SK-N-SH (cell line): ENCODE measurements around the gene DNAJB4. TPM values are rescaled to one million over a fixed set of nuclear protein-coding genes. Genes with fewer than 3 reads are reported as not detected.

Experiments used
- CTCF ChIA-PET: fragments of 300-600, 350-600 bp; formaldehyde crosslinking; extraction: SDS; loops from one replicate; lab custom pipeline; 2021; lab: Yijun Ruan, JAX
- POLR2A ChIA-PET: fragments of 350-600 bp; sonication (Branson Sonifier 250); formaldehyde crosslinking; extraction: SDS; loops from one replicate; lab custom pipeline; 2020; ENCODE audit warnings: antibody characterized with exemption, inconsistent platforms; lab: Yijun Ruan, JAX
- DNase-seq: peaks from one replicate; pipeline ENCODE4 v3.0.0; 2012
- H2AFZ ChIP-seq: fragments of 200-600 bp; sonication (generic); 2 replicates; pipeline ENCODE4 v1.8.1; 2016; ENCODE audit warnings: antibody characterized with exemption, mild to moderate bottlenecking, low read depth
- H3F3A ChIP-seq: fragments of 200-600 bp; sonication (generic); replicated peaks from 2 replicates; pipeline ENCODE3; 2016; ENCODE audit warnings: antibody characterized with exemption, mild to moderate bottlenecking; ENCODE audit not compliant: insufficient read depth
- H3K27ac ChIP-seq, 2 experiments: fragments of 200-500 bp in 1 of 2; fragments of 200-600 bp in 1 of 2; sonication (Bioruptor generic) in 1 of 2; sonication (generic), shearing (Covaris generic) in 1 of 2; 2 replicates each; pipeline versions ENCODE4 v1.5.1 to v1.6.1; 2014 to 2016; ENCODE audit warnings: low read depth in 2 of 2, inconsistent platforms in 1 of 2, low read length in 1 of 2, mild to moderate bottlenecking in 1 of 2, mixed read lengths in 1 of 2
- H3K27me3 ChIP-seq: fragments of 200-600 bp; sonication (generic), shearing (Covaris generic); 2 replicates; pipeline ENCODE4 v1.6.1; 2016; ENCODE audit warnings: mixed run types; ENCODE audit not compliant: insufficient read depth
- H3K36me3 ChIP-seq, 2 experiments: fragments of 200-500 bp in 1 of 2; fragments of 200-600 bp in 1 of 2; sonication (Bioruptor generic) in 1 of 2; sonication (generic) in 1 of 2; replicated peaks in 1 of 2; 2 replicates each; pipeline versions ENCODE3 to v1.5.1; 2014 to 2016; ENCODE audit warnings: low read length in 1 of 2, mild to moderate bottlenecking in 1 of 2; ENCODE audit not compliant: insufficient read depth in 2 of 2, control insufficient read depth in 1 of 2
- H3K4me1 ChIP-seq, 2 experiments: fragments of 200-500 bp in 1 of 2; fragments of 200-600 bp in 1 of 2; sonication (Bioruptor generic) in 1 of 2; sonication (generic), shearing (Covaris generic) in 1 of 2; 2 replicates each; pipeline versions ENCODE4 v1.5.1 to v1.6.1; 2014 to 2016; ENCODE audit warnings: low read depth in 1 of 2, low read length in 1 of 2, mixed run types in 1 of 2; ENCODE audit not compliant: insufficient read depth in 2 of 2, control insufficient read depth in 1 of 2
- H3K4me2 ChIP-seq: fragments of 200-600 bp; sonication (generic), shearing (Covaris generic); 2 replicates; pipeline ENCODE4 v1.6.1; 2017; ENCODE audit warnings: mixed run types
- H3K4me3 ChIP-seq, 2 experiments: fragments of 200-500 bp in 1 of 2; fragments of 200-600 bp in 1 of 2; sonication (Bioruptor generic) in 1 of 2; sonication (generic), shearing (Covaris generic) in 1 of 2; 2 replicates each; pipeline versions ENCODE4 v1.5.1 to v1.8.1; 2014 to 2016; ENCODE audit warnings: low read depth in 2 of 2, inconsistent platforms in 1 of 2, low read length in 1 of 2, mild to moderate bottlenecking in 1 of 2, mixed read lengths in 1 of 2, moderate library complexity in 1 of 2
- H3K79me2 ChIP-seq: fragments of 200-600 bp; sonication (generic); 2 replicates; pipeline ENCODE4 v1.8.1; 2017; ENCODE audit warnings: mild to moderate bottlenecking; ENCODE audit not compliant: insufficient read depth
- H3K9ac ChIP-seq: fragments of 200-600 bp; sonication (generic); 2 replicates; pipeline ENCODE4 v1.6.1; 2017; ENCODE audit warnings: mixed run types
- H3K9me2 ChIP-seq: fragments of 200-600 bp; sonication (generic); 2 replicates; pipeline ENCODE4 v1.6.1; 2017; ENCODE audit warnings: mixed run types
- H3K9me3 ChIP-seq: fragments of 200-600 bp; sonication (generic); 2 replicates; pipeline ENCODE4 v1.6.1; 2017; ENCODE audit warnings: mixed run types, mild to moderate bottlenecking, moderate library complexity
- H4K20me1 ChIP-seq: fragments of 200-600 bp; sonication (generic); 2 replicates; pipeline ENCODE4 v1.6.1; 2017; ENCODE audit warnings: mild to moderate bottlenecking, mixed run types; ENCODE audit not compliant: insufficient read depth
- CHD2 ChIP-seq: fragments of 150-350 bp; IDR thresholded peaks from 2 replicates; pipeline ENCODE4 v1.6.1; 2018; ENCODE audit warnings: low read length; ENCODE audit not compliant: partially characterized antibody
- ELF1 ChIP-seq: IDR thresholded peaks from 2 replicates; pipeline ENCODE4 v1.4.0; 2012
- FOXM1 ChIP-seq: IDR thresholded peaks from 2 replicates; pipeline ENCODE4 v1.4.0; 2012; ENCODE audit warnings: low read depth, mild to moderate bottlenecking
- GATA2 ChIP-seq: sonication (generic); formaldehyde crosslinking; IDR thresholded peaks from 2 replicates; pipeline ENCODE4 v1.5.0; 2020; ENCODE audit warnings: mild to moderate bottlenecking, missing genetic modification reagents
- JUND ChIP-seq: IDR thresholded peaks from 2 replicates; pipeline ENCODE4 v1.4.0; 2012
- MEF2A ChIP-seq: IDR thresholded peaks from 2 replicates; pipeline ENCODE4 v1.4.0; 2012; ENCODE audit warnings: low read depth, borderline replicate concordance
- MXI1 ChIP-seq: IDR thresholded peaks from 2 replicates; pipeline ENCODE4 v1.6.1; 2012; ENCODE audit warnings: mild to moderate bottlenecking, low read depth, low read length, improper control_type of control experiment
- NFIC ChIP-seq: IDR thresholded peaks from 2 replicates; pipeline ENCODE4 v1.4.0; 2012; ENCODE audit warnings: borderline replicate concordance
- RAD21 ChIP-seq: IDR thresholded peaks from 2 replicates; pipeline ENCODE4 v1.6.1; 2012; ENCODE audit warnings: mild to moderate bottlenecking, low read length
- RFX5 ChIP-seq: IDR thresholded peaks from 2 replicates; pipeline ENCODE4 v1.6.1; 2012; ENCODE audit warnings: mild to moderate bottlenecking, improper control_type of control experiment, low read length
- RXRA ChIP-seq: IDR thresholded peaks from 2 replicates; pipeline ENCODE4 v1.4.0; 2012; ENCODE audit warnings: low read depth, mild to moderate bottlenecking, borderline replicate concordance
- SMC3 ChIP-seq: IDR thresholded peaks from 2 replicates; pipeline ENCODE4 v1.6.1; 2012; ENCODE audit warnings: low read depth, low read length, improper control_type of control experiment
- TEAD4 ChIP-seq: IDR thresholded peaks from 2 replicates; pipeline ENCODE4 v1.4.0; 2012; ENCODE audit warnings: mild to moderate bottlenecking, borderline replicate concordance; ENCODE audit not compliant: insufficient read depth
- YY1 ChIP-seq: IDR thresholded peaks from 2 replicates; pipeline ENCODE4 v1.4.0; 2012; ENCODE audit warnings: low read depth, mild to moderate bottlenecking
- WGBS: methylation state at CpG from one replicate; pipeline ENCODE4 v1.1.6; 2017; ENCODE audit warnings: low lambda C conversion rate; 5-methylcytosine and 5-hydroxymethylcytosine counted together
- polyA plus RNA-seq, 3 experiments: library from polyadenylated mRNA; depleted of rRNA; stranded (reverse); fragments of >200 nt; gene quantifications; 2 replicates each; pipeline ENCODE4 v1.2.3, GENCODE V29; 2012
- TF ChIP-seq, protein P1 (sequence below): fragments of 150-350 bp; IDR thresholded peaks from 2 replicates; pipeline ENCODE4 v1.6.1; 2016; ENCODE audit warnings: mild to moderate bottlenecking, low read depth, low read length
- TF ChIP-seq, protein P2 (sequence below): fragments of 150-350 bp; IDR thresholded peaks from 2 replicates; pipeline ENCODE4 v1.6.1; 2017; ENCODE audit warnings: antibody characterized with exemption, low read length, low read depth, borderline replicate concordance
- TF ChIP-seq, protein P3 (sequence below): IDR thresholded peaks from 2 replicates; pipeline ENCODE4; 2012

DNAJB4 gene
- polyA plus RNA-seq, 1 of the 3 experiments (the other 2 are of a cell fraction), result 13.5 TPM

DNA sequence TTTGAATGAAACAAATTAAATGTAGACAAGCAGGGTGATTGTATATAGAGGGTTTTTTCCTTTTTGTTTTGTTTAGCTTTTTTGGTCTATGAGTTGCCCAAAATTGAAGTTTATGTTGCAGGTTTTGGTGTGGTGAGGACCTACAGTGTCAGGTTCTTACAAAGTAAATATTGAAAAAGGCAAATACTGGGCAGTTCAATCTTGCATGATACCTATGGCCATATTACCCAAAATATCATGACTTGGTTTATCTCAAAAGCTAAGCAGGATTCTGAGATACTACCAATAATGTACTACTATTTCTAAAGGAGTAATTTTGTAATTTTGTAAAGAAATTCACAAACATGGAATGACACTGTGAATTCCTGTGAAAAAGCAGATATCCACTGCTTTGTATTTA, 1.8 kb downstream of the DNAJB4 start:
- Histone ChIP-seq H3K36me3 (peaks cover 0 to 15% of the 10 kb centered on the region in 2 experiments), H2AFZ (no peak overlapping the region), H3K4me2 (peak overlapping the region; percentile 71), H3K9ac (peak overlapping the region; percentile 96), H4K20me1 (no peaks in the 10 kb centered on the region; the same call in 1 of the 2 replicates), H3K27me3 (no peaks in the 10 kb centered on the region), H3K9me2 (no peaks in the 10 kb centered on the region), H3K79me2 (peaks cover 82% of the 10 kb centered on the region), H3K9me3 (no peaks in the 10 kb centered on the region), H3K4me1 (peaks cover 6 to 8% of the 10 kb centered on the region in 2 experiments; a peak in 2 of 4 replicates), H3F3A (peaks cover 40% of the 10 kb centered on the region), H3K27ac (peak overlapping the region in 1 of 2 experiments; percentile 95; a peak in 3 of 4 replicates), H3K4me3 (peak overlapping the region; percentile 62 to 70; a peak in 3 of 4 replicates)
- DNase-seq, result no peak
- TF ChIP-seq, protein P1, sequence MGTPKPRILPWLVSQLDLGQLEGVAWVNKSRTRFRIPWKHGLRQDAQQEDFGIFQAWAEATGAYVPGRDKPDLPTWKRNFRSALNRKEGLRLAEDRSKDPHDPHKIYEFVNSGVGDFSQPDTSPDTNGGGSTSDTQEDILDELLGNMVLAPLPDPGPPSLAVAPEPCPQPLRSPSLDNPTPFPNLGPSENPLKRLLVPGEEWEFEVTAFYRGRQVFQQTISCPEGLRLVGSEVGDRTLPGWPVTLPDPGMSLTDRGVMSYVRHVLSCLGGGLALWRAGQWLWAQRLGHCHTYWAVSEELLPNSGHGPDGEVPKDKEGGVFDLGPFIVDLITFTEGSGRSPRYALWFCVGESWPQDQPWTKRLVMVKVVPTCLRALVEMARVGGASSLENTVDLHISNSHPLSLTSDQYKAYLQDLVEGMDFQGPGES, result no peak
- TF ChIP-seq, protein P2, sequence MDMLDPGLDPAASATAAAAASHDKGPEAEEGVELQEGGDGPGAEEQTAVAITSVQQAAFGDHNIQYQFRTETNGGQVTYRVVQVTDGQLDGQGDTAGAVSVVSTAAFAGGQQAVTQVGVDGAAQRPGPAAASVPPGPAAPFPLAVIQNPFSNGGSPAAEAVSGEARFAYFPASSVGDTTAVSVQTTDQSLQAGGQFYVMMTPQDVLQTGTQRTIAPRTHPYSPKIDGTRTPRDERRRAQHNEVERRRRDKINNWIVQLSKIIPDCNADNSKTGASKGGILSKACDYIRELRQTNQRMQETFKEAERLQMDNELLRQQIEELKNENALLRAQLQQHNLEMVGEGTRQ, result no peak
- TF ChIP-seq, protein P3, sequence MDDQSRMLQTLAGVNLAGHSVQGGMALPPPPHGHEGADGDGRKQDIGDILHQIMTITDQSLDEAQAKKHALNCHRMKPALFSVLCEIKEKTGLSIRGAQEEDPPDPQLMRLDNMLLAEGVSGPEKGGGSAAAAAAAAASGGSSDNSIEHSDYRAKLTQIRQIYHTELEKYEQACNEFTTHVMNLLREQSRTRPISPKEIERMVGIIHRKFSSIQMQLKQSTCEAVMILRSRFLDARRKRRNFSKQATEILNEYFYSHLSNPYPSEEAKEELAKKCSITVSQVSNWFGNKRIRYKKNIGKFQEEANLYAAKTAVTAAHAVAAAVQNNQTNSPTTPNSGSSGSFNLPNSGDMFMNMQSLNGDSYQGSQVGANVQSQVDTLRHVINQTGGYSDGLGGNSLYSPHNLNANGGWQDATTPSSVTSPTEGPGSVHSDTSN, result no peak
- TF ChIP-seq NFIC (no peak), CHD2 (no peak), RFX5 (no peak), ELF1 (no peak), JUND (no peak), TEAD4 (no peak), RXRA (no peak), YY1 (no peak), MEF2A (no peak)
- ChIA-PET CTCF (interaction anchor here (0.9 kb wide), 1 partner anchor 13 kb away, joined by 4 read pairs; no protein-coding TSS in a partner anchor), POLR2A (no interaction called here)

DNA sequence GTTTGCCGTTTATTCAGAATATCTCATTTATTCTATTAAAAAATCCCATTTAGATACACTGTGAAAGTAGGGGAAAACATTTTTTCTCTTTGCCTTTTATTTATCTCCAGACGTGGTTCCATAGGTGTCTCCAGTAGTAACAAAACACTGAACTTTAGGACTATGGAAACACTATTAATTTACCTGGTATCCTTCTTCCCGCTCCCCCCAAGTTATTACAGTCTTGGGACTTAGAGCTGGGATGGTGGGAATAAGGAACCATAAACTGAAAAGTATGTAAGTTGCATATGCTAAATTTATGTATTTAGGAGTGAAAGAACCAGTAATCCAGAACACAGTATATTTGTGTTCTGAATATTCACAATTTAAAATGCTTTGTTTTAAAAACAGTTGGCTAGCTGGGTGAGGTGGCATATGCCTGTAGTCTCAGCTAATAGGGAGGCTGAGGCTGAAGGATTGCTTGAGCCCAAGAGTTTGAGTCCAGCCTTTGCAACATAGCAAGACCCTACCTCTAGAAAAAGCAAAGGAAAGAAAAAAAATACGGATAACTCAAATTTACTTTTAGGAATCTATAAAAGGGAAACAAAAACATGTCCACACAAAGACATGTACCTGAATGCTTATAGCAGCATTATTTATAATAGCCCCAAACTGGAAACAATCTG, 3.1 kb downstream of the DNAJB4 start:
- H3K4me3 ChIP-seq, result peak overlapping the region in 1 of 2 experiments; percentile 70; a peak in 1 of 4 replicates
- CTCF ChIA-PET, result no interaction called here
- H3K4me1 ChIP-seq, result peaks cover 6 to 8% of the 10 kb centered on the region in 2 experiments; a peak in 2 of 4 replicates
- H3F3A ChIP-seq, result peaks cover 36% of the 10 kb centered on the region
- no peak for DNase-seq
- H4K20me1 ChIP-seq, result no peaks in the 10 kb centered on the region; the same call in 1 of the 2 replicates
- peaks cover under 1 to 15% of the 10 kb centered on the region in 2 experiments for H3K36me3 ChIP-seq
- H2AFZ ChIP-seq, result no peak overlapping the region
- 86% methylated on average over 4 of the region's 4 CpGs for WGBS
- H3K27ac ChIP-seq, result no peak overlapping the region
- H3K9ac ChIP-seq, result peak overlapping the region; percentile 96; the same call in 1 of the 2 replicates
- POLR2A ChIA-PET, result no interaction called here
- H3K9me3 ChIP-seq, result no peaks in the 10 kb centered on the region
- peak overlapping the region; percentile 71 for H3K4me2 ChIP-seq
- TF ChIP-seq RAD21, result no peak
- no peak for TF ChIP-seq YY1
- no peak for TF ChIP-seq JUND
- TF ChIP-seq, protein P2, result no peak
- TF ChIP-seq GATA2 (CRISPR knock-in tag), result no peak
- no peak for TF ChIP-seq MXI1
- TF ChIP-seq TEAD4, result no peak
- TF ChIP-seq SMC3, result no peak
- TF ChIP-seq RXRA, result no peak
- no peak for TF ChIP-seq NFIC
- no peak for TF ChIP-seq FOXM1
- H3K9me2 ChIP-seq, result no peaks in the 10 kb centered on the region
- peaks cover 85% of the 10 kb centered on the region for H3K79me2 ChIP-seq
- H3K27me3 ChIP-seq, result no peaks in the 10 kb centered on the region
